GM19395 (cell line): Measurements from ENCODE around the gene HES4.

ENCODE experiments used
- ATAC-seq: cut with Tn5 transposase; IDR thresholded peaks from one replicate; pipeline ENCODE4 v1.9.1; 2021; ENCODE audit warnings: mild to moderate bottlenecking, moderate library complexity; ENCODE audit not compliant: unreplicated experiment

HES4 gene

GRCh38 chr1:969260-969855, 30.5 kb downstream of the HES4 start:
- ATAC-seq = no peak

- no peak for ATAC-seq
Observed at GRCh38 chr1:967466-968343, 32.2 kb downstream of the HES4 start.

GRCh38 chr1:966704-967300, 33.1 kb downstream of the HES4 start:
- ATAC-seq = peak; percentile 69

- peak; percentile 25 for ATAC-seq
Observed at GRCh38 chr1:966135-966703, 33.7 kb downstream of the HES4 start, which contains the start of gene PLEKHN1. TSS of gene PLEKHN1 (plus strand) at chr1:966482. CDS start at chr1:966532, 50 bp downstream.

GRCh38 chr1:965526-966134, 34.3 kb downstream of the HES4 start:
- no peak for ATAC-seq

GRCh38 chr1:964691-965525, 35.0 kb downstream of the HES4 start:
- ATAC-seq = no peak

GRCh38 chr1:963746-964525, 36.0 kb downstream of the HES4 start:
- ATAC-seq = no peak

GRCh38 chr1:963301-963651, 36.6 kb downstream of the HES4 start:
- ATAC-seq = no peak

GRCh38 chr1:962381-963300, 37.3 kb downstream of the HES4 start:
- no peak for ATAC-seq

- no peak for ATAC-seq
Observed at GRCh38 chr1:961132-961669, 38.7 kb downstream of the HES4 start.

GRCh38 chr1:960363-961131, 39.4 kb downstream of the HES4 start, which contains the start of gene KLHL17:
TSS of gene KLHL17 (plus strand) at chr1:960584. CDS start at chr1:960694, 110 bp downstream.
- peak; percentile 53 for ATAC-seq

- ATAC-seq = no peak
Observed at GRCh38 chr1:959731-960362, 40.0 kb downstream of the HES4 start.

GRCh38 chr1:958823-959730, 40.8 kb downstream of the HES4 start, which contains the start of gene NOC2L:
TSS of gene NOC2L (minus strand) at chr1:959256. CDS start at chr1:959240, 16 bp downstream.
- ATAC-seq = peak; percentile 66

- ATAC-seq = no peak
Observed at GRCh38 chr1:956636-957035, 43.3 kb downstream of the HES4 start.

GRCh38 chr1:955474-955873, 44.4 kb downstream of the HES4 start:
- ATAC-seq = no peak

GRCh38 chr1:954927-955326, 45.0 kb downstream of the HES4 start:
- no peak for ATAC-seq
